GM19240 (cell line): ENCODE measurements around the gene GRAMD1B.

ENCODE experiments used
- DNase-seq: peaks from one replicate; pipeline ENCODE4 v3.0.0; 2011; ENCODE audit warnings: low spot score; ENCODE audit not compliant: insufficient read length

Gene GRAMD1B

GRCh38 chr11:123586568-123586967 lies 156.5 kb downstream of the GRAMD1B start:
- DNase-seq: no peak

- DNase-seq: no peak
Measured at GRCh38 chr11:123587044-123587443, 157.0 kb downstream of the GRAMD1B start.

- no peak for DNase-seq
Measured at GRCh38 chr11:123587559-123587958, 157.5 kb downstream of the GRAMD1B start.

DNA sequence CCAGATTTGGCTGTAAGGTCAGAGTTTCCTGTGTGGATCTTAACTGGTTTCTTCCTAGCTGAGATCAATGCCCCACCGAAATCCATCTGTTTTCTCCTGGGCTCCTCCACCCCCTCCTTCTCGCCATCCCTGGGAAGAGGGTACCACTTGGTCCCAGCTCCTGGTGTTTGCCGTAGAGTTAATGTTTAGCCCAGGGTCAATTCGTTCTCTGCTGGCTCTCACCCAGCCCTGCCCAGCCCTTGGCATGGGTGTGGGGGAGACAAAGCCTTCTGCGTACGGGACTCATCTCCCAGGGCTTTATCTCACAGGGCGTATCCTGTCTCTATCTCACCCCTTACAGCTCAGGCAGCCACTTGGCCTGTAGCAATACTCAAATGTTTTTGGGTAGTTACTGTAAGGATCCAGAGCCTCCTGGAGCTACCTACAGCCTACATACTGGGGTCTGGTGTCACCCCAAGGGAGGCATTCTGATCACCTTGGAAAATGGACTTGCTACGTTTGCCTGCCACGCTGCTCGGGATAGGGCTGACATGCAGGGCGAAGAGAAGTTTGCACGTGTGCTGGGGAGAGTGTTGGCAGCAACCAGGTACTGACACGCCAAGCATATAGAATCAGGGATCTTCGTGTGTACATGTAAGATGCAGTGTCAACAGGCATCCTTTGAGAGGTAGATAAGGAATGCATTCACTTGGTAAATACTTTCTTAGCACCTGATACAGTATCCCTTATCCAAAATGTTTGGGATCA lies 158.2 kb downstream of the GRAMD1B start:
- DNase-seq: no peak

- no peak for DNase-seq
Measured at GRCh38 chr11:123588864-123589262, 158.8 kb downstream of the GRAMD1B start.

DNA sequence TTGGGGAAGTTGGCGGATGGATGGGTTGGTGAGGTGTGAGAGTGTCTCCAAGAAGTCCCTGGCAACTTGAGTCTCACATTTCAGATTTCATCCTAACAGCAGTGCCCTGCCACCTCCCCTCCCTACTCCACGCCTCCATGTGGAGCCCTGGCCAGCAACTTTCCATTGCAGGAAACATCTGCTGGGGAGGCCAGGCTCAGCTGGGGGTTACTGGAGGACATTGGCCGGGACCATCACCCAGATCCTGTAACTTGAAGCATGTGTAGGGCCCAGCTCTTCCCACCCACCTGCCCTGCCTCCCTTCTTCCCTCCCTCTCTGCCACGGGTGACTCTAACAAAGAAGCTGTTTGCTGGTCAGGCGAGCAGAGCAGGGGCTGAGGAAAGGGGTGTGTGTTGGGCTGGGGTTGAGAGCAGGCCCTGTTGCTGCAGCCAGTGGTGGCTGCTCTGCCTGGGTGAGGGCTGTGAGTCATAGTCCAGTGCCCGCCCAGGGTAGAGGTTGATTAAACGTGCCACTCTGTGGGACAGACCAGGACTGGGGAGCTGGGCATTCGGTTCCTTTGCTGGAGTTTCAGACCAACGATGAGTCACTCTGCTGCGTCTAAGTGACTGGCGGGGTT lies 160.3 kb downstream of the GRAMD1B start:
- DNase-seq: no peak

GRCh38 chr11:123593570-123593969 lies 163.5 kb downstream of the GRAMD1B start:
- DNase-seq: no peak

DNA sequence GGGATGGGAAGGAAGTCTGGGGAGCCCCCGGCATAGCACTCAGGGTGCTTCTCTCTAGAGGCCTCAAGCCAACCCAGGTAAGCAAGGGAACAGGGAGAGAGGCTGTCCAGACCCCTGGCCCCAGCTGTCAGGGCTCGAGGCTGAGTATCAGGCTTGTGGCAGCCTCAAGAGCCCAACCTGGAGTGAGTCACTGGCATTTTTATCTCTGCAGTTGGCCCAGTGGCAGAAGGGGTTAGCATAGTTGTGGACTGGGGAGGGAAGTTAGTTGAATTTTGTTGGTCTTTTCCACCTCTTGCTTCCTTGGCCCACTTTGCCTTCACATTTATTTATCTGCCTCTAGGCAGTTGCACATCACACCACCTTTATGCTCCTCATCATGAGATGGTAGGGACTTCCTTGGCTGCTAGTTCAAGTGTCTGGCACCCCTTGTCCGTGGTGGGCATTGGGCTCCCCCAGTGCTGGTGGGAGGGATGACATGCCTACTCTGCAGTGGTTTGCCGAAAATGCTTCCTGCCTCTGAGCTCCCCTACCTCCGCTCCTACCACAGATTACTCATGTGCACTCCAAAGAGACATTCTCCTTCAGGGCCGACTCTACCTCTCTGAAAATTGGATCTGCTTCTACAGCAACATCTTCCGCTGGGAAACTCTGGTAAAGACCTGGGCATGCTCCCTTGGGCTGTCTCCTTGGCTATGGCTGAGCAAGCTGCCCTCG lies 164.3 kb downstream of the GRAMD1B start:
- DNase-seq: no peak

GRCh38 chr11:123594921-123595320 lies 164.9 kb downstream of the GRAMD1B start:
- no peak for DNase-seq

DNA sequence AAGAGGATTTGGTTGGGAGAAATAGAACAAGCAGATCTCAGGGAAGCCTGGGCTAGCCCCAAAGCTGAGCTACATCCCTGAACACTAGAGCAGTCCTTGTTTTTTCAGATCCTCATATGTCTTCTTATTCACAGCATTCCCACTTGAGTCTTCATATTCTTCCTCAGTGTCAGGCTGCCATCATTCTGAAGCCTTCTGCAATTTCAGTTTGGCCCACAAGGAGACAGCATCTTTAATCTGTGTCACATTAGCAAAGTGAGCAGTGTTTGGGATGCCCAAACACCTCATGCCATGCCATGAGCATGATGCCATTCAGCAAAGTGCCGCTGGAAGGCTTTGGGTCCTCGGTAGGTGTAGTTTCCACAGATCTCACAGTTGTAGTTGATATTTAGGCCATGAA lies 167.8 kb downstream of the GRAMD1B start:
- no peak for DNase-seq

GRCh38 chr11:123601136-123601535 lies 171.1 kb downstream of the GRAMD1B start:
- DNase-seq: no peak

- no peak for DNase-seq
Measured at GRCh38 chr11:123601743-123602142, 171.7 kb downstream of the GRAMD1B start.

- DNase-seq: no peak
Measured at GRCh38 chr11:123603666-123604065, 173.6 kb downstream of the GRAMD1B start.

- no peak for DNase-seq
Measured at GRCh38 chr11:123607781-123608180, 177.7 kb downstream of the GRAMD1B start.

DNA sequence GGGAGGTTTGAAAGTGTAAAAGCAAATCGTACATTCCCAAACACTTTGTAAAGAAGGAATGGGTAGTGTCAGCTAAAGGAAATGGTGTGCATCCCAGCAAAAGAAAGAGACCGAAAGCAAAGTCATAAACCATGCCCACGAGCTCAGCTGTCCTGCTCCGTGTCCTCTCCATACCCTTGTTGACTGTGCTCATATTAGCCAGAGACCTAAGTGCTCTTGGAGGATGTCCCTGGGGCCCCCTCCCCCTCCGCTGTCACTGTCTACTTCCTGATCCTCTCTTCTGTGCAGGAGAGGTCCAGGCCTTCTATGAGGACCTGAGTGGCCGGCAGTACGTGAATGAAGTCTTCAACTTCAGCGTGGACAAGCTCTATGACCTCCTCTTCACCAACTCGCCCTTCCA lies 178.3 kb downstream of the GRAMD1B start:
- DNase-seq: no peak

- no peak for DNase-seq
Measured at GRCh38 chr11:123608945-123609344, 178.9 kb downstream of the GRAMD1B start.

DNA sequence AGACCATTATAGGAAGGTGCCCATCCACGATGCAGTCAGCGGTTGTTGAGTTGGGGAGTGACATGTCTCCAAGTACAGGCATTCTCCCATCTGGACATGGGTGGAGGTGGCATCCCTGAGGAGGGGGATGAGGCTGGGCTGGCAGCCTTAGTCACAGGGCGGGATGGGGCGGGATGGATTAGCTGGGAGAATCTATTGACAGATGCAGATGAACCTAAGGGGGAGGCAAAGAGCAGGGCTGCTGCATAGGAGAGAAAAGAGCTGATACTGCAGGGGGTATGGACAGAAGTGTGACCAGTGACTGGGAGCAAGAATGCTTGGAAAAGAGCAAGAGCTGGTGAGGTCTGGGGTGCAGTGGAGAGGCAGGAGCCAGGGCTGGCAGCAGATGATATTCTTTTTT lies 181.6 kb downstream of the GRAMD1B start:
- no peak for DNase-seq

DNA sequence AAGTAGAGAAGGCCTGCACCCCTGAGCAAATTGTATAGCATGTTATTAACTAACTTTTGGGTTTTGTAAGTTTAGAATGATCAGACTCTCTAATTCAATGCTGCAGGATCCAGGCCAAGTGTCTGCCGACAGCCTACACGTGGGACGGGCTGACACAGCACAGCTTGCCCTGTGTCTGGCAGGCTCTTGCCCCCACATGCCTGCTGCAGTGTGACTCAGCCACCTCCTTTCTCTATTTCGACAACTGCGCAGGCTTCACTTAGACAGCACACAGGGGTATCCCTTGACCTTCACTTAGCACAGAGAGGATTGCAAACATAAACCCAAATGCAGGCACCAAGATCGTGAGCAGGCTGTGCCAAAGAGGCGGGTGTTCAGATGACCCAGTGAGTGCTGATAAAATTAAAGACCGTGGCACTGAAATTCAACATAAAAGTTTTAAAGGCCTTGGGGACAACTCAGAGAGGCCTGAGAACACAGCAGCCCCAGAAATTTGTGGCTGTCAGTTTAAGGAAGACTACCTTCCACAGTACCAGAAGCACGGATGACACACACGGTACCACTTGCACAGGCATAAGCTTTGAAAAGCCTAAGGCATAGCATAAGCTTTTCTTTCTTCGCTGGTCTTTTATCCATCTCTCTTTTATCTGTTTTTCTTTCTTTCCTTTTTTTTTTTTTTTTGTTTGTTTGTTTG lies 186.6 kb downstream of the GRAMD1B start:
- no peak for DNase-seq

DNA sequence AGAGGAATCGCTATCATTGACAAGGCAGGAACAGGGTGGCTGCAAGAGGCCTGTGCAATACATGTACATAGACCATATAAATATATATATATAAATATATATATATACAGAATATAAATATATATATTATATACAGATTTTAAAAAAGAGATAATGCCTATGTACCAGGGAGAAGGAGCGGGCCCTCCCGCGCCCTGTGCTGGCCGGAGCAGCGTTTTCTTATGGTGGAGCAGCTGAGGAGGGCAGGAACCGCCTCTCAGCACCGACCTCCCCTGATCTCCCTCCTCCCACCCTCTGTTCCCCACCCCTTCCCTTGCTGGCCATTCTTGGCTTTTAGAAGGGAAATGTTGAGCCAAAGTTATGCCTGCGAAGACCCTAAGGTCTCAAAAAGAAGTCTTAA lies 192.5 kb downstream of the GRAMD1B start:
- DNase-seq: no peak

DNA sequence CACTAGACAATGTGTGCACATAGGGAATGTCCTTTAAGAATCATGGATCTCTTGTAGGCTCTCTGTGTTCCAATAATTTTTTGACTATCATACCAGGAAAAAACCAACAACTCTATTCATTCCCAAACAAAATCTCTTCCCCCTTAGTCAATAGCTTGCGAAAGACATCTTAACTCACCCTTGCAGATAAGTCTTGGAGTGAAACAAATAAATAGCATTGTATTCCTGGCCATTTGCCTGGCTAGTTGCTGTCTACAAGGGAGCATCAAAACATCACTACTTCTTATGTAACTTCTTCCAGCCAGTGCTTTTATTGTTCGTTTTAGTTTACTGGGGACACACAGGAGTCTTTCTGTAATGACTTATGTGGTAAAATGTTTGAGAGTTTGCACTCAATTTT lies 194.9 kb downstream of the GRAMD1B start:
- no peak for DNase-seq

GRCh38 chr11:123628936-123629683 lies 199.0 kb downstream of the GRAMD1B start:
- no peak for DNase-seq
